ENCODE data around the gene INO80. TPM values are rescaled to one million over a fixed set of nuclear protein-coding genes. Genes with fewer than 3 reads are reported as not detected.

INO80 gene
- total RNA-seq (2022), result 15.3 and 16.9 TPM in 2 replicates
- percentile 82 among the genes with signal in this experiment for Bru-seq, nascent RNA
- percentile 75 among the genes with signal in this experiment for BruChase-seq, experiment 1, labeled RNA remaining after a 6-hour chase
- percentile 73 among the genes with signal in this experiment for BruChase-seq, experiment 2, labeled RNA remaining after a 2-hour chase
- long read RNA-seq, partial matches to known transcripts, result 1 of 9 reads
- long read RNA-seq, other reads (novel, unspliced or antisense), result 8 of 9 reads

- H3K27me3 Mint-ChIP-seq (ENCODE audit: unreplicated experiment), result no peaks in the 10 kb centered on the region
- peak; percentile 91 for DNase-seq
- intact Hi-C loops (cut with micrococcal nuclease; ENCODE audit: unreplicated experiment), result loop anchor here (10.0 kb wide), 1 partner anchor 68 kb away; no protein-coding TSS in a partner anchor
- H3K9me3 Mint-ChIP-seq (ENCODE audit: low read depth, unreplicated experiment), result no peaks in the 10 kb centered on the region
- no peaks in the 10 kb centered on the region for H3K4me1 Mint-ChIP-seq (ENCODE audit: low read depth, unreplicated experiment)
- peak within 1 kb of the TSS; percentile 99 for H3K27ac Mint-ChIP-seq (ENCODE audit: unreplicated experiment)
- H3K36me3 Mint-ChIP-seq (ENCODE audit: insufficient read depth, unreplicated experiment), result peaks cover 28% of the 10 kb centered on the region
- BruUV-seq (replicated peaks), result TSS peak; percentile 98
- peak within 1 kb of the TSS; percentile 91 for H3K4me3 Mint-ChIP-seq (ENCODE audit: low read depth, unreplicated experiment)
- CTCF ChIA-PET, result no interaction called here
- no peak for TF ChIP-seq CTCF (IDR thresholded peaks at IDR 0.05; ENCODE audit: unreplicated experiment)
Measured at GRCh38 chr15:41116116-41116961, at the start of gene INO80. INO80 (minus strand) TSS chr15:41116280; CDS start chr15:41096310, 19,970 bp downstream.

- no peaks in the 10 kb centered on the region for H3K9me3 Mint-ChIP-seq (ENCODE audit: low read depth, unreplicated experiment)
- no peak for TF ChIP-seq CTCF (IDR thresholded peaks at IDR 0.05; ENCODE audit: unreplicated experiment)
- H3K27ac Mint-ChIP-seq (ENCODE audit: unreplicated experiment), result no peak overlapping the region
- H3K4me3 Mint-ChIP-seq (ENCODE audit: low read depth, unreplicated experiment), result no peak overlapping the region
- BruUV-seq (replicated peaks), result no TSS peak
- CTCF ChIA-PET, result no interaction called here
- H3K27me3 Mint-ChIP-seq (ENCODE audit: unreplicated experiment), result no peaks in the 10 kb centered on the region
- DNase-seq, result no peak
- no peaks in the 10 kb centered on the region for H3K36me3 Mint-ChIP-seq (ENCODE audit: insufficient read depth, unreplicated experiment)
- intact Hi-C loops (cut with micrococcal nuclease; ENCODE audit: unreplicated experiment), result no loop called here
- no peaks in the 10 kb centered on the region for H3K4me1 Mint-ChIP-seq (ENCODE audit: low read depth, unreplicated experiment)
Measured at GRCh38 chr15:41161736-41162135, 45.7 kb upstream of the INO80 start.

- H3K36me3 Mint-ChIP-seq (ENCODE audit: insufficient read depth, unreplicated experiment), result no peaks in the 10 kb centered on the region
- TF ChIP-seq CTCF (IDR thresholded peaks at IDR 0.05; ENCODE audit: unreplicated experiment), result no peak
- H3K4me3 Mint-ChIP-seq (ENCODE audit: low read depth, unreplicated experiment), result no peak overlapping the region
- intact Hi-C loops (cut with micrococcal nuclease; ENCODE audit: unreplicated experiment), result no loop called here
- H3K27ac Mint-ChIP-seq (ENCODE audit: unreplicated experiment), result no peak overlapping the region
- BruUV-seq (replicated peaks), result no TSS peak
- DNase-seq, result no peak
- no peaks in the 10 kb centered on the region for H3K4me1 Mint-ChIP-seq (ENCODE audit: low read depth, unreplicated experiment)
- CTCF ChIA-PET, result no interaction called here
- H3K27me3 Mint-ChIP-seq (ENCODE audit: unreplicated experiment), result no peaks in the 10 kb centered on the region
- no peaks in the 10 kb centered on the region for H3K9me3 Mint-ChIP-seq (ENCODE audit: low read depth, unreplicated experiment)
Measured at GRCh38 chr15:41161336-41161735, 45.3 kb upstream of the INO80 start.

- Mint-ChIP-seq H3K4me1 (ENCODE audit: low read depth, unreplicated experiment) (no peaks in the 10 kb centered on the region), H3K9me3 (ENCODE audit: low read depth, unreplicated experiment) (no peaks in the 10 kb centered on the region), H3K27me3 (ENCODE audit: unreplicated experiment) (no peaks in the 10 kb centered on the region), H3K36me3 (ENCODE audit: insufficient read depth, unreplicated experiment) (no peaks in the 10 kb centered on the region), H3K4me3 (ENCODE audit: low read depth, unreplicated experiment) (no peak overlapping the region), H3K27ac (ENCODE audit: unreplicated experiment) (no peak overlapping the region)
- CTCF ChIA-PET, result no interaction called here
- intact Hi-C loops (cut with micrococcal nuclease; ENCODE audit: unreplicated experiment), result no loop called here
- no peak for TF ChIP-seq CTCF (IDR thresholded peaks at IDR 0.05; ENCODE audit: unreplicated experiment)
- DNase-seq, result no peak
- BruUV-seq (replicated peaks), result no TSS peak
Measured at GRCh38 chr15:41160639-41161315, 44.7 kb upstream of the INO80 start.
